ENCODE measurements around the gene EPHA7.

Gene EPHA7

DNA sequence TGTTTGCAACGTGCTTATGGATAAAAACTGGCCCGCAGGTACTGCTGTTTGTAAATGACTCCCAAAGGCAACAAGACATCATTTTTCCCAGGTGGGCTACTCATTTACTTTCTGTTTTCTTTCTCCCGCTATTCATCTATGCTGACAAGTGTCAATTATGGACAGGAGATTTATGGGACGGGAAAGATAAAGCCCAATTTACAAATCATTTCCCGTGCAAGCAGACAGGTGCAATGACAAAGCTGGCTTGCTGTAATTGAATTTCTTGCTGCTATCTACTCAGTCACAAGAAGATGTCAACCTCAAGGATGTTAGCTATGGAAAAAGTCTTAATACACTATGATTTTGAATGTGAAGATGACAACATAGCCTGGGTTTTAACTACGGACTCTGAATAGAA, 125.5 kb downstream of the EPHA7 start:
- no peak for DNase-seq
- Histone ChIP-seq H3K9me3 (ENCODE audit: control extremely low read depth in 1 of 5, control insufficient read depth in 4 of 5, insufficient read depth in 2 of 5, low read depth in 1 of 5, low read length in 4 of 5) (no peaks in the 10 kb centered on the region), H3K4me3 (ENCODE audit: control insufficient read depth in 1 of 7, extremely low read depth in 1 of 7, insufficient read depth in 4 of 7, low read depth in 2 of 7, low read length in 6 of 7) (no peak overlapping the region), H3K36me3 (ENCODE audit: control insufficient read depth in 4 of 4, insufficient read depth in 4 of 4, low read length in 3 of 4) (no peaks in the 10 kb centered on the region), H3K27ac (ENCODE audit: insufficient read depth in 1 of 2, low read depth in 1 of 2, low read length in 2 of 2, poor library complexity in 1 of 2, severe bottlenecking in 2 of 2) (no peak overlapping the region), H3K27me3 (replicated peaks in 2 of 5; ENCODE audit: control insufficient read depth in 4 of 5, insufficient read depth in 5 of 5, low read length in 4 of 5) (no peaks in the 10 kb centered on the region), H3K4me1 (ENCODE audit: control extremely low read depth in 1 of 4, control insufficient read depth in 4 of 4, insufficient read depth in 4 of 4, low read length in 3 of 4) (no peaks in the 10 kb centered on the region)
- CTCF ChIA-PET: no interaction called here
- POLR2A ChIA-PET: no interaction called here
- 95% methylated on average over 4 of the region's 6 CpGs for whole genome bisulfite sequencing (ENCODE audit: insufficient coverage)

DNA sequence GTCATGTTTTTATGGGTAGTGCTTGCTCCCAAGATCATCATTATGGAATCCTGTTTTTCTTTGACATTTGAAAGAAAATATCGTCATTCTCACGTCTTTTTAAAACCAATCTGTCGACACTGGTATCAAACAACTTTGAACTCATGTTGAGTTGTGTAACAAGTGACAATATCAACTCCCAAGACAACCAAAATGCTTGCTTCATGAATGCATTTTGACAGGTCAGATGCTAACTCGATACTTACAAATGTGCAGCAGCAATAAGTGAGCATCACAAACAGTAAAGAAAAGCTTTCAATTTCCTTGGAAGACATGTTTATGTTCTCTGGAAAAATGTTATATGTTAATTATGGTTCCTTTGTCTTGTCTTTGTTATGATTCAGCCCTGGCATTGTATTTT, 125.9 kb downstream of the EPHA7 start:
- ChIA-PET CTCF (no interaction called here), POLR2A (no interaction called here)
- no peak for DNase-seq
- Histone ChIP-seq H3K27me3 (replicated peaks in 2 of 5; ENCODE audit: control insufficient read depth in 4 of 5, insufficient read depth in 5 of 5, low read length in 4 of 5) (no peaks in the 10 kb centered on the region), H3K4me3 (ENCODE audit: control insufficient read depth in 1 of 7, extremely low read depth in 1 of 7, insufficient read depth in 4 of 7, low read depth in 2 of 7, low read length in 6 of 7) (no peak overlapping the region), H3K36me3 (ENCODE audit: control insufficient read depth in 4 of 4, insufficient read depth in 4 of 4, low read length in 3 of 4) (no peaks in the 10 kb centered on the region), H3K27ac (ENCODE audit: insufficient read depth in 1 of 2, low read depth in 1 of 2, low read length in 2 of 2, poor library complexity in 1 of 2, severe bottlenecking in 2 of 2) (no peak overlapping the region), H3K4me1 (ENCODE audit: control extremely low read depth in 1 of 4, control insufficient read depth in 4 of 4, insufficient read depth in 4 of 4, low read length in 3 of 4) (no peaks in the 10 kb centered on the region), H3K9me3 (ENCODE audit: control extremely low read depth in 1 of 5, control insufficient read depth in 4 of 5, insufficient read depth in 2 of 5, low read depth in 1 of 5, low read length in 4 of 5) (no peaks in the 10 kb centered on the region)
- 100% methylated on average over 3 of the region's 4 CpGs for WGBS (ENCODE audit: insufficient coverage)

DNA sequence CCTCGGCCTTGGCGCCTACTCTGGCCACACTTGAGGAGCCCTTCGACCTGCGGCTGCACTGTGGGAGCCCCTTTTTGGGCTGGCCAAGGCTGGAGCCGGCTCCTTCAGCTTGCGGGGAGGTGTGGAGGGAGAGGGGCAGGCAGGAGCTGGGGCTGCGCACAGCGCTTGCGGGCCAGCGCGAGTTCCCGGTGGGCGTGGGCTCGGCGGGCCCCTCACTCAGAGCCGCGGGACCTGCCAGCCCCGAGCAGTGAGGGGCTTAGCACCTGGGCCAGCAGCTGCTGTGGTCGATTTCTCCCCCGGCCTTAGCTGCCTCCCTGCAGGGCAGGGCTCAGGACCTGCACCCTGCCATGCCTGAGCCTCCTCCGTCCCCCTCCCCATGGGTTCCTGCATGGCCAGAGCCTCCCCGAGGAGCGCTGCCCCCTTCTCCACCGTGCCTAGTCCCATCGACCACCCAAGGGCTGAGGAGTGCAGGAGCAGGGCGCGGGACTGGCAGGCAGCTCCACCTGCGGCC, 136.8 kb downstream of the EPHA7 start:
- Histone ChIP-seq H3K4me1 (ENCODE audit: control extremely low read depth in 1 of 4, control insufficient read depth in 4 of 4, insufficient read depth in 4 of 4, low read length in 3 of 4) (no peaks in the 10 kb centered on the region), H3K27ac (ENCODE audit: insufficient read depth in 1 of 2, low read depth in 1 of 2, low read length in 2 of 2, poor library complexity in 1 of 2, severe bottlenecking in 2 of 2) (no peak overlapping the region), H3K27me3 (replicated peaks in 2 of 5; ENCODE audit: control insufficient read depth in 4 of 5, insufficient read depth in 5 of 5, low read length in 4 of 5) (no peaks in the 10 kb centered on the region), H3K4me3 (ENCODE audit: control insufficient read depth in 1 of 7, extremely low read depth in 1 of 7, insufficient read depth in 4 of 7, low read depth in 2 of 7, low read length in 6 of 7) (no peak overlapping the region), H3K36me3 (ENCODE audit: control insufficient read depth in 4 of 4, insufficient read depth in 4 of 4, low read length in 3 of 4) (no peaks in the 10 kb centered on the region), H3K9me3 (ENCODE audit: control extremely low read depth in 1 of 5, control insufficient read depth in 4 of 5, insufficient read depth in 2 of 5, low read depth in 1 of 5, low read length in 4 of 5) (no peaks in the 10 kb centered on the region)
- CTCF ChIA-PET: no interaction called here
- POLR2A ChIA-PET: no interaction called here
- DNase-seq: no peak
- 98% methylated on average over 22 of the region's 28 CpGs for WGBS (ENCODE audit: insufficient coverage)

- H3K9me3 ChIP-seq (ENCODE audit: control extremely low read depth in 1 of 5, control insufficient read depth in 4 of 5, insufficient read depth in 2 of 5, low read depth in 1 of 5, low read length in 4 of 5): no peaks in the 10 kb centered on the region
- H3K36me3 ChIP-seq (ENCODE audit: control insufficient read depth in 4 of 4, insufficient read depth in 4 of 4, low read length in 3 of 4): no peaks in the 10 kb centered on the region
- H3K27ac ChIP-seq (ENCODE audit: insufficient read depth in 1 of 2, low read depth in 1 of 2, low read length in 2 of 2, poor library complexity in 1 of 2, severe bottlenecking in 2 of 2): no peak overlapping the region
- POLR2A ChIA-PET: no interaction called here
- H3K4me3 ChIP-seq (ENCODE audit: control insufficient read depth in 1 of 7, extremely low read depth in 1 of 7, insufficient read depth in 4 of 7, low read depth in 2 of 7, low read length in 6 of 7): no peak overlapping the region
- CTCF ChIA-PET: no interaction called here
- H3K27me3 ChIP-seq (replicated peaks in 2 of 5; ENCODE audit: control insufficient read depth in 4 of 5, insufficient read depth in 5 of 5, low read length in 4 of 5): no peaks in the 10 kb centered on the region
- no peaks in the 10 kb centered on the region for H3K4me1 ChIP-seq (ENCODE audit: control extremely low read depth in 1 of 4, control insufficient read depth in 4 of 4, insufficient read depth in 4 of 4, low read length in 3 of 4)
- no peak for DNase-seq
These were observed 141.1 kb downstream of the EPHA7 start for GRCh38 chr6:93278241-93278640.

GRCh38 chr6:93272896-93273295, 146.5 kb downstream of the EPHA7 start:
- Histone ChIP-seq H3K27me3 (replicated peaks in 2 of 5; ENCODE audit: control insufficient read depth in 4 of 5, insufficient read depth in 5 of 5, low read length in 4 of 5) (no peaks in the 10 kb centered on the region), H3K4me3 (ENCODE audit: control insufficient read depth in 1 of 7, extremely low read depth in 1 of 7, insufficient read depth in 4 of 7, low read depth in 2 of 7, low read length in 6 of 7) (no peak overlapping the region), H3K36me3 (ENCODE audit: control insufficient read depth in 4 of 4, insufficient read depth in 4 of 4, low read length in 3 of 4) (no peaks in the 10 kb centered on the region), H3K9me3 (ENCODE audit: control extremely low read depth in 1 of 5, control insufficient read depth in 4 of 5, insufficient read depth in 2 of 5, low read depth in 1 of 5, low read length in 4 of 5) (no peaks in the 10 kb centered on the region), H3K27ac (ENCODE audit: insufficient read depth in 1 of 2, low read depth in 1 of 2, low read length in 2 of 2, poor library complexity in 1 of 2, severe bottlenecking in 2 of 2) (no peak overlapping the region), H3K4me1 (ENCODE audit: control extremely low read depth in 1 of 4, control insufficient read depth in 4 of 4, insufficient read depth in 4 of 4, low read length in 3 of 4) (no peaks in the 10 kb centered on the region)
- POLR2A ChIA-PET: no interaction called here
- WGBS (ENCODE audit: insufficient coverage): no CpG with 5 or more reads among the region's 2 CpGs
- DNase-seq: no peak
- CTCF ChIA-PET: no interaction called here

DNA sequence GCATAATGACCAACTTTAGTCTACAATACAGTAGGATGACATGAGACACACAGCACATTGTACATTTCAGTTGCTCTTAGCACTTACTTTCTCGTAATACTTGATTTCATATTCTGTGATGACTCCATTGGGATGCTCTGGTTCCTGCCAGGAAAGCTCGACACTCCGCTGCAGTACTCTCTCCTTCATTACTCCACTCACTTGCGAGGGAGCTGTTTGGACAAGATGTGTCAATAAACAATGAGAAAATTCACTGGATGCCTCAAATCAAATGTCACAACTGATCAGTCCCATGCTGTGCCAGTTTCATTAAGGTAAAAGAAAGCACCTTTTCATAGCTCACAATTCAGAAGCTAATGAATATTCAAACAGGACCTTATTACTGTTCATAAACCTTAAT, 147.1 kb downstream of the EPHA7 start:
- no peaks in the 10 kb centered on the region for H3K4me1 ChIP-seq (ENCODE audit: control extremely low read depth in 1 of 4, control insufficient read depth in 4 of 4, insufficient read depth in 4 of 4, low read length in 3 of 4)
- H3K36me3 ChIP-seq (ENCODE audit: control insufficient read depth in 4 of 4, insufficient read depth in 4 of 4, low read length in 3 of 4): no peaks in the 10 kb centered on the region
- CTCF ChIA-PET: no interaction called here
- 98% methylated on average over 4 of the region's 4 CpGs for WGBS (ENCODE audit: insufficient coverage)
- no peaks in the 10 kb centered on the region for H3K9me3 ChIP-seq (ENCODE audit: control extremely low read depth in 1 of 5, control insufficient read depth in 4 of 5, insufficient read depth in 2 of 5, low read depth in 1 of 5, low read length in 4 of 5)
- no peak overlapping the region for H3K27ac ChIP-seq (ENCODE audit: insufficient read depth in 1 of 2, low read depth in 1 of 2, low read length in 2 of 2, poor library complexity in 1 of 2, severe bottlenecking in 2 of 2)
- H3K4me3 ChIP-seq (ENCODE audit: control insufficient read depth in 1 of 7, extremely low read depth in 1 of 7, insufficient read depth in 4 of 7, low read depth in 2 of 7, low read length in 6 of 7): no peak overlapping the region
- DNase-seq: no peak
- H3K27me3 ChIP-seq (replicated peaks in 2 of 5; ENCODE audit: control insufficient read depth in 4 of 5, insufficient read depth in 5 of 5, low read length in 4 of 5): no peaks in the 10 kb centered on the region
- POLR2A ChIA-PET: no interaction called here

- no peaks in the 10 kb centered on the region for H3K4me1 ChIP-seq (ENCODE audit: control extremely low read depth in 1 of 4, control insufficient read depth in 4 of 4, insufficient read depth in 4 of 4, low read length in 3 of 4)
- H3K36me3 ChIP-seq (ENCODE audit: control insufficient read depth in 4 of 4, insufficient read depth in 4 of 4, low read length in 3 of 4): no peaks in the 10 kb centered on the region
- ChIA-PET CTCF (no interaction called here), POLR2A (no interaction called here)
- H3K9me3 ChIP-seq (ENCODE audit: control extremely low read depth in 1 of 5, control insufficient read depth in 4 of 5, insufficient read depth in 2 of 5, low read depth in 1 of 5, low read length in 4 of 5): no peaks in the 10 kb centered on the region
- no peak overlapping the region for H3K27ac ChIP-seq (ENCODE audit: insufficient read depth in 1 of 2, low read depth in 1 of 2, low read length in 2 of 2, poor library complexity in 1 of 2, severe bottlenecking in 2 of 2)
- DNase-seq: no peak
- no peak overlapping the region for H3K4me3 ChIP-seq (ENCODE audit: control insufficient read depth in 1 of 7, extremely low read depth in 1 of 7, insufficient read depth in 4 of 7, low read depth in 2 of 7, low read length in 6 of 7)
- WGBS (ENCODE audit: insufficient coverage): no CpG with 5 or more reads among the region's 3 CpGs
- H3K27me3 ChIP-seq (replicated peaks in 2 of 5; ENCODE audit: control insufficient read depth in 4 of 5, insufficient read depth in 5 of 5, low read length in 4 of 5): no peaks in the 10 kb centered on the region
These were observed 153.1 kb downstream of the EPHA7 start for GRCh38 chr6:93266116-93266817.

Measured in common myeloid progenitor, CD34-positive (primary cell).